AML-193 (cell line): ENCODE results near the gene SCAMP2.

Experiments
- DNase-seq, 2 experiments: peaks; one replicate each; lab custom pipeline; 2025; lab: John Stamatoyannopoulos, UW

Gene SCAMP2

DNA sequence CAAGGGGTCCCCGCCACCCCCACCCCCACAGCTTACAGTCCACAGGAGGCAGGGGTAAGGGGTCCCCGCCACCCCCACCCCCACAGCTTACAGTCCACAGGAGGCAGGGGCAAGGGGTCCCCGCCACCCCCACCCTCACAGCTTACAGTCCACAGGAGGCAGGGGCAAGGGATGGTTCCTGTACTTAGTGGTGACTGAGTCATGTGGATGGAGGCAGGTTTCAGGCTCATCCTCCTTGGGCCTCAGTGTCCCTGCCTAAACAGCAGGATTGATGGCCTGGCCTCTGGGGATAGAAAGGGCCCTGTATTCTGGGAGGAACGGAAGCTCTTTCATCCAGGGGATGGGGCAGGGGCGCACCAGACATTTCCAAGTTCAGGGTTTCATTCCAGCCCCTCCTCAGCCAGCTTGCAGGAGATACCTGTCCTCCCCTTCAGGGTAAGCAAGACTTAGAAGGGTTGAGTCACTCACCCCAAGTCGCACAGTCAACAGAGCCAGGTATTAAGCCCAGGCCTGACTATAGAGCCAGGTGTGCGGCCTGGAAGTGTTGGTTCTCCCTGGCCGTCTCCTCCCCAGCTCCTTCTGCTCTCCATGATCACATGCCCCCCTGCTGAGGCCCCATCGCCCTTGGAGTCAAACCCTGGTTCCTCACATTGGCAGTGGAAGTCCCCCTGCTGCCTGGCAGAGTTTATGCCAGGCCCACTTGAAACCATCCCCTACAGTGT, 78.8 kb downstream of the SCAMP2 start:
- DNase-seq = no peak
